CD4-positive, alpha-beta T cell treated with Interleukin-12 subunit alpha and Interleukin-12 subunit beta, for 1 hour (primary cell): ENCODE results near the gene KIF16B.
A peak's percentile ranks its signal among the peaks of the same experiment; 100 is the strongest.
"Not testable (repeated sequence)": the region's sequence is repeated elsewhere in the genome, so short reads cannot be mapped to it uniquely, and the experiment has no call there.

Experiments
- DNase-seq: peaks from one replicate; pipeline ENCODE4 v3.0.0-alpha.2; 2020

KIF16B gene

DNA sequence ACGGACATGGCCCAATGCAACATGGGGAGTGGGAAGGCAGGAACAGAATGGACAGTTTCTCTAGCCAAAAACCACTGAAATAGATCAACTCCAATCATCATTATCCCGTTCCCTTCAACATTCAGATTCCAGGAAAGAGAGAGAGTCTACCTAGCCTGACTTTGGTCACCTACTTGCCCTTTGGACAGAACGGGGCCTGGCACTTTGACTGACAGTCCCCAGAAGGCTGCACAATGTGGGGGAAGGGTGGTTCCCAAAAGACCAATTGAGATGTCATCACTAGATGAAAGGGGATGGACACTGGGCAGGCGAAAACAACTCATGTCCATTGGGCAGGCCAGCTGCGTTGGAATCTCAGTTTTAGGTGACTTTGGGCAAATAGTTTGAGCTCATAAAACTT, 15.0 kb upstream of the KIF16B start:
- DNase-seq: no peak

DNA sequence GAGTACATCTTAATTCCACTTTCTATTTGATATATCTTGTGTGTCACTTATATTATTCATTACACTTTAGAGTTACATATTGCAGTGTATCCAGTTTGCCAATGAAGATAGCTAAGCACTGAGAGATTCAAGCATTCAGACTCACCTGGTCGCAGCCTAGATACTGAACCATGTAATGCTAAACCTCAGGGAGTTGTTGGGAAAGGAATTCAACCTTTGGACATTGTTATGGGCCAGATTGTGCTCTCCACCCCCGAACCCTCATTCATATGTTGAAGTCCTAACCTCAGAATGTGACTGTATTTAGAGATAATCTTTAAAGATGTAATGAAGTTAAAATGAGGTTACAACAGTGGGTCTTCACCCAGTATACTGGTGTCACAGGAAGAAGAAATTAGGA, 13.8 kb upstream of the KIF16B start:
- DNase-seq: no peak

DNA sequence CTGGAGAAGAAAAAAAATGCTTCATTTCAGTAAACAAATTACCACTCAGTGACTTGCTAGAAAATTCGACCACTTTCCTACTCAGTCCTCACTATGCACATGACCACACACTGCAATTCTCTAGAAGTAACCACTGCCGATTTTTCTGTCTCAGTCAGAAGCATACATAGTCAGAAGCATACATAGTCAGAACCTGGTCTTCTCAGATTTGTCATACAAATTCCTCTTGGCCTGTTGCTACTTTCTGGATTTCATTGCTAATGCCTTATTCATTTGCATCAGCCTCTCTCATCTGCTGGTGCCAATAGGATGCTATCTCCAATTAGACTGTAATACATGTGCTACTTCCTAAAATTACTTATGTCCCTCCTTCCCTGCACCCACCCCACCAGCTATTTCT, 10.2 kb upstream of the KIF16B start:
- no peak for DNase-seq

DNA sequence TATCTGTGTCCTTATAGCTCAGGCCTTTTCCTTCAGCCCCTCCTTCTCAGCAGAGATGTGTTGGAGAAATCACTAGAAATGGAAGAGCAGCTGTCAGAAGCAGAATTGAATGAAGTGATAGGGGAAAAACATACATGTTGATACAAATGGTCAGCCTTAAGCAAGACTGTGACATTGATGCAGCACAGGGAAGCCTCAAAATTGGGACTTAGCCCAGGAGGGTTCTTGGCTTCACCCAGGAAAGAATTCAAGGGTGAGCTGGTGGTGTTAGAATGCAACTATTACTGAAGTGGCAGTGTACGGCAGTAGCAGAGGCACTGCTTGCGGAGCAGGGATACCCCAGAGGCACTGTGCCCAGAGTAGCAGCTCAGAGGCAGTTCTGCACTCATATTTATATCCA, 8.0 kb upstream of the KIF16B start:
- no peak for DNase-seq

DNA sequence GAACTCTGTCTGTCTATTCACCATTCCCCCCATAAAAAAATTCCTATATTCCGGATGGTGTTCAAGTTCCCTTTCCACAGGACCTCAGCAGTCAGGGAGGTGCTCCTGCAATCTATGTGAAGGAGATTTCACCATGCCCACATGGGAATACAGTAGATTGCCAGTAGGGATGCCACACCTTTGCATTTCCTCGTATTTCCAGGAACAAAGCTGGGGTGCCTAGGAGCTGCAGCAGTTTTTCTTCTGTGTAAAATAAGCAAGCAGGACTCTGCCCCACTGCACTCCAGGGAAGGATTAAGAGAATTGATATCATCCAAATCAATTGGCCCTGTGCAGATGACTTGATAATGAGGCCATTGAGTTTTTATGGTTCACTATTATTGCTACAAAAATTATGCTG, 7.4 kb upstream of the KIF16B start:
- no peak for DNase-seq

DNA sequence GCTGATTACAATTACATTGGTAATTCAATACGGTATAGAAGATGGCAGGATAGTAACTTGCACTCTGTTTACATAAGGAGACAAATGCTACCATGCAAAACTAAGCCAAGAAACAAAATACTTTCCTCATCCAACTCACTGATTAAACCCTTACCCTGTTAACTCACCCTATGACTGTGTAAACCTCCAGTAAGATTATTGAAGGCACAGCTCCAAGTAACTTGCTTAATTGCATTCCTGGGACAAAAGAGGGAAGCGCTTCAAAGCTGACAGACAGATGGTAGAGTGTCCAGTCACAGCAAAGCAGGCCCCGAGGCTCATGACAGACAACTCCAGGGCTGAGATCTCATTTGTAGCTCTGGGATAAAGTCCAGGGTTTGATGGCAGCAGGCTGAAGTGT, 6.9 kb upstream of the KIF16B start:
- DNase-seq: no peak

DNA sequence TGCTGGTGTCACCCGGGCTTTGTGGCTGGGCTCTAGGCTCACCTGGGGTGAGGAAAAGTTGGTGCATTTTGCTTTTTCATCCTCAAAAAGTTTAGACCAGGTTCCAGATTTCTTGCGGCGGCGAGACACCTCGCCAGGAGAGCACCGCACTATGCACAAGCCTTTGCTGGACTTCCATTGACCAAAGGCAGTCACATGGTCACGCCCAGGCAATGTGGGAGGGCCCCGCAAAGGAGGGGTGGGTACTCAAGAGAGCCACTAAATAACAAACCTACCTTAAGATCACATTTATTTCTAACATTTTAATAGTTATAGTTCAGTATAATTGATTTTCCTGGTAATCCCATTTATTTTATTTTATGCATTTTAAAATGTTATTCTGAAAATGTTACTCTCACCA, 3.0 kb upstream of the KIF16B start:
- DNase-seq: no peak

DNA sequence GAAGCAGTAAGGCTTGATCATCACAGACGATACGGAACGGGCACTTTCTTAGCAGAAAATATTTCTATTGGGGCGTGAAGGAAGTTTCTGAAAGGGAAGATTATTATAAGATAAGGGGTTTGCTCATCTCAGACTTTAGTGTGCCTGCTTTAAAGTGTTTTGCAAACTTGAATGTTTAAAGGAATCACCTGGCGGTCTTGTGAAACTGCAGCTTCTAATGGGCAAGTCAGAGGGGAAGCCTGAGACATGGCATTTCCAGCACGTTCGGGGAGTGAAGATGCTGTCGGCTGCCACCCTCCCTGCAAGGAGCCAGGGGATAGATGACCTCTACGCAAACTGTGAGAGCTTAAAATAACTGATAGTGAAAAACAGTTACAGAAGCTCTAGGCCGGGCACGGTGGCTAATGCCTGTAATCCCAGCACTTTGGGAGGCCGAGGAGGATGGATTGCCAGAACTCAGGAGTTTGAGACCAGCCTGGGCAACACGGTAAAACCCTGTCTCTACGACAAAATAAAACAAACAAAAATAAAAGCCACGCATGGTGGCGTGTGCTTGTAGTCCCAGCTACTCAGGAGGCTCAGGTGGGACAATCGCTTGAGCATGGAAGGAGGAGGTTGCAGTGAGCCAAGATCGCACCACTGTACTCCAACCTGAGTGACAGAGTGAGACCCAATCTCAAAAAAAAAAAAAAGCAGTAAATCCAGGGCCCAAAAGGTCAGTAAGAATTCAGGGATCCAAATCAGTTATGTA, 2.3 kb upstream of the KIF16B start:
- DNase-seq: no peak

DNA sequence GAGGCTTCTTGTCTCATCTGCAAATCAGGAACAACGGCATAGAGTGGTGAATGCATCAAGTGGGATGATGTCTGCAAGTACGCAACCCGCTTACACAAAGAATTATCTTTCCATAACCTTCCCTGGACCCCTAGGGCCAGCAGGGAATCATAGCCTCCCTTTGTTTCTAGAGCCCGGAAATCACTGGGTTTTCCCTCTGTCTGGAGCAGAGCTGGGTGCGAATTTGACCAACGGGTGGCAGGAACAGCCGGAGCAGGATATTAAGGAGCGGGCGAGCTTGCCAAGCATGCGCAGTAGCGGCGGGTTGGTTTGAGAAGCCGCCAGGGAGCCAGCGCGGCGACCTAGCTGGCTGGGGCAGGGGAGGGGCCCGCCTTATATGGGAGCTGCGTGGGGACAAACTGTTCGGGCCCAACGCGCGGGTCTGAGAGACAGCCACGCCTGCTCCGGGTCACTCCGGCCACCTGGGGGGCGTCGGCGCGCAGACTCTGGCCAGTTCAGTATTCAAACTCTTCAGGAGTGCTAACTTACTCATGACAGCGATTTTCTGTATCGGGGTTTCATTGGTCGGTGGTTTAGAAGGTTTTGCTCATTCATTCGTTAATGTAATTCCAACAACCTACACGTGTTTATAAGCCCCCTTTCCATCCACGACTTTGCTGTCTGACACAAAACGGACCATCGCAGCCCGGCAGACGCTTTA, 1.6 kb upstream of the KIF16B start:
- peak; percentile 86 for DNase-seq

DNA sequence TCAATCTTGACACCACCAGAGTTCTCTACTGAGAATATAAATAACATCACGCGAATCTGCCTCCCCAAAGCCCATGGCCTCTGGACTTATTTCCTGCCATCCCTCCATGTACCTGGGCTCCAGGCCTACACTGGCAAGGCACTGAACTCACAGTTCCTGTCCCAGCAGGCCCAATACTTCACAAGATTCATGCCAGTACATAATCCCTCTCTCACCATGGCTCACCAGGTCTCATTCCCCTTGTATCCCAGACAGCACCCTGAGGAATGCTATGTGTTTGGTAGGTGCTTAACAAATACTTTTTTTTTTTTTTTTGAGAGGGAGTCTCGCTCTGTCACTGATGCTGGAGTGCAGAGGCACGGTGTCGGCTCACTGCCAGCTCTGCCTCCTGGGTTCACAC, 1.9 kb downstream of the KIF16B start:
- no peak for DNase-seq

DNA sequence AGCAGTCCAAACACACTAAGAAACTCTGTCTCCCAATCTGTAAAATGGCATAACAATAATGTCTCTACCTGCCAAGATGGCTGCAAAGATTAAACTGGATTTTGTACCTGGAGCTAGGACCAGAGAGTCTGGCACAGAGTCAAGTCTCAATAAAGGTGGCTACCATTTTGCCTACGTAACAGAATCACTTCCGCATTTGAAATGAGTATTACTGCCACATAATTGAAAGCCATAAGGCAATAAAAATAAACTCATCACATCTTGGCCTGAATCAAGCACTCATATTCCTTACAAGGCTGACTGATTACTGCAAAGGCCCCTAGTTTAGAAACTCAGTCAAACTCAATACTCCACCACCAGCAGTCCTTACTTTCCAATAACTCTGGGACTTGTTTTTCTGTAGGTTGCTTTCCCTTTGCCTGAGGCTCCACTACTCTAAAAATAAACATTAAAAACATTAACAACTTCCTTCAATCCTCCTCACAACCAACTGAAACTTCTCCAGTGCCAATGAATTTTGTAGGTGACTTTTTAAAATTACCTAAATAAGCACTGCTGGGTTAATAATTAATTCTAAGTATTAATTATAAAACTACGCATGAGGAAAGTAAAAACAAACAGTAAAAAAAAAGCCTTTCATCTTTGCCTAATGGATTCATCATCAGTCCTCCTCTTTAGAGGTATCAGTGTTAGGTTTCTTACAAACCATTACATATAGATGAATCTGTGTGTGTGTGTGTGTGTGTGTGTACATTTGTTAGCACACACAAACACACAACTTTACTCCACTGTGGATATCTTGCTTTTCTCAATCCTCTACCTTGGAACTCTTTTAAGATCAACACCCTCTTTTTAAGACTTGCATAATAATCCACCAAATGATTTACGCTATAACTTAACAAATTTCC, 3.7 kb downstream of the KIF16B start:
- DNase-seq: no peak

DNA sequence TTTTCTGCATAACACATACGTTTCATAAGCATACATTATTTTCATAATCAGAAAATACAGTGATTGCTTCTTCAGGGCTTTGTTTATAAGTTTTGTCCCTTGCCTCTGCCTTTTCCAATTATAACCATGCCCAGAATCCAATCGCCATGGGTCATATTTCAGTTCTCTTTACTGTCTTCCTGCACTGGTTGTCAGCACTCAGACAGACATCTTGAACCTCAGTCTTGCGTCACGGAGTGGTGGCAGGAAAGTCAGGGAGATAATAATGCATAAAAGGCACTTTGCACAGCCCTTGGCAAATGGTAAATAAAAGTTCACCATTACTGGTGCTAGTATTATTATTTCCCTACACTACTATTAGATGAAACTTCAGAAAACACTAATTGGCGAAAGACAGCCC, 7.2 kb downstream of the KIF16B start:
- no peak for DNase-seq

DNA sequence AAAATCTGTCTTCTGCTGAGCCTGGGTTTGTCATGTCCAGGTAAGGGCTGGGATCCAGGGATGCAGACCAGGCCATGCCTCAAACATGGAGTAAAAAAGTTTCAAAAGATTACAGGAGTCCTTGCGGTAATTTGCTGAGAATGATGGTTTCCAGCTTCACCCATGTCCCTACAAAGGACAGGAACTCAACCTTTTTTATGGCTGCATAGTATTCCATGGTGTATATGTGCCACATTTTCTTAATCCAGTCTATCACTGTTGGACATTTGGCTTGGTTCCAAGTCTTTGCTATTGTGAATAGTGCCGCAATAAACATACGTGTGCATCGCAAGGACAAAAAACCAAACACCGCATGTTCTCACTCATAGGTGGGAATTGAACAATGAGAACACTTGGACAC, 9.2 kb downstream of the KIF16B start:
- DNase-seq: not testable (repeated sequence)

DNA sequence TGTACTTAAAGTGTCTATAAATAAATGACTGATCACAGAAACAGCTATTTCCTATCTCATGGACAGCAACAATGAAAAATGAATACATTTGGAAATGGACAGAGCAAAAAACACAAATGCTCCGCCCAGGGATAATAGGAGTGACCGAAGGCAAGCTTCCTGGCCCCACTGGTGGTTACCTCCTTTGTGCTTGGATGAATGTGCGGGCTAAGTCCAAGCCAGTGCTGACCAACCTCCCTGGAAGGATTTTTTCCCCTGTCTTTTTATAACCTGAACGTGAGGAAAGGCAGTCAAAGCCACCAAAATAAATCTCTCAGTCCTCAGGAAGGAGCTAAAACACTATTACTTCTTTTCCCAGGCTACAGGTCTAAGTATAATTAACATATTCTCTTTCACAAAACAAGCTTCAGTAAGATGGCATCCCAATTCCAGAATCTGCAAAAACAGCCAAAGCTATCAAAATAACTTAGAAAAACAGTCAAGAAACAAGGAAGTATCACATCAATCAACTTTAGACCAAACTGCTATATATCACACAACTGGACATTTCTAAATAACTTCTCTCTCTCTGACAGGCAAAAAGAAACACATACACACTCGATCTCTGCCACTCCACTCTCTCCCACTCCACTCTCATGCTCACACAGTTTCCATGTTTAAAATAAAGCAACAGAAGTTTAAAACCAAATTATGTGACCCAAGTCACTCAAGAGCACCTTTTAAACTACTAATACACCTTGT, 10.0 kb downstream of the KIF16B start:
- DNase-seq: no peak

DNA sequence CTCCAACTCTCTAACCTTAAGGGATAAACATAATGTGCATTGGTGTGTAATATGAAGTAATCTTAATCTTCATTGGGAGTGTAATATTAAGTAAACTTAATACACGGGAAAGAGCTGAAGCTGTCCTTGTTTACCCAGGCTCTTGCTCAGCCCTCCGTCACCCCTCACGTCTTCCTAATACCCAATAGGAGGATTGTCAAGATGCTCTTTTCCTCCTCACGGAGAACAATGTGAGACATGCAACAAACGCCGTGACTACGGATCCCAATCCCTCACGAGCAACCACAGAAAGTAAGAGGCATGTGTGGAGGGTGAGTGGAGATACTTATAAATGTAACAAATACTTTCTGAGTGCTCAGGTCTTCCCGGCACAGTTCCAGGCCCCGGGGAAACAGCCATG, 11.0 kb downstream of the KIF16B start:
- no peak for DNase-seq

DNA sequence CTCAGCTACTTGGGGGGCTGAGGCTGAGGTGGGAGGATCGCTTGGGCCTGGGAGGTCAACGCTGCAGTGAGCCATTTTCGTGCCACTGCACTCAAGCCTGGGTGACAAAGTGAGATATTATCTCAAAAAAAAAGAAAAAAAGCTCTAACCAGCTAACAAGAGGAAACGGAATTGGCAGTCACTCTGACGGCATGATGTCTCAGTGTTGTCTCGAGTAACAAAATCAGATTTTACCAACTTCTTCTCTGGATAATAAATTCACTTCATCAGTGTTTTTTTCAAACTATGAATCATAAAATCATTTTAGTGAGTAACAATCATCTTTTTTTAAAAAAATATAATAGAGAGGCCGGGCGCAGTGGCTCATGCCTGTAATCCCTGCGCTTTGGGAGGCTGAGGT, 12.6 kb downstream of the KIF16B start:
- DNase-seq: no peak

DNA sequence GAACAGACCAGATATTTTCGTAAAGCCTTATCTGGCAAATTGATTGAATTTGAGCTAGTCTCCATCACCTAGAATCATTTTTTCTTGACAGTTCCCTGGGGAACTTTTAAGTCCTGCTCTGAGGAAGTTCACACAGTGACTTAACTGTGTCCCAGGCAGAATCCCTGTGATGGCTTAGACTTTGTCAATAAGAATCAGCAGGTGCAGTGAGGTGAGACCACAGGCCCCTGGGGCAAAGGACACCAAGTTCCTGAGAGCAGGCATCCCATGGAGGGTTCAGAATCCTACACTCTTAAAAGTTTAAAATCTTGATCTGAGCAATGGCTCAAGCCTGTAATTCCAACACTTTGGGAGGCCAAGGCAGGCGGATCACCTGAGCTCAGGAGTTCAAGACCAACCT, 13.0 kb downstream of the KIF16B start:
- no peak for DNase-seq

DNA sequence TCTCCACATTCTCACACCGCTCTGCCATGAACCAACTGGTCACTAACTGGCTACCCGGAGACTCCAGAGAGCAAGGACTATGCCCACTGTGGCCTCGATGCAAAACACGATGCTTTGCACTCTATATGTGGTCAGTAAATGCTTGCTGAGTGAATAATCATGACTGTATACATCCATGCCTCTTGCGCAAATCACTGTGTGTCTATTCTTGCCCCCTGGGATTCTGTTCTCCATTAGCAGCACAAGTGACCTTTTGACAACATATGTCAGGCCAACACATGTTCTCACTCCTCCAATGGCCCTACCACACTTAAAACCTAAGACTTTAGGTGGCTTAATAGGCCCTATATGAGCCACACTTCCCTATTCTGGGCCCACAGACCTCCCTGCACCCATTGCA, 16.9 kb downstream of the KIF16B start:
- no peak for DNase-seq

DNA sequence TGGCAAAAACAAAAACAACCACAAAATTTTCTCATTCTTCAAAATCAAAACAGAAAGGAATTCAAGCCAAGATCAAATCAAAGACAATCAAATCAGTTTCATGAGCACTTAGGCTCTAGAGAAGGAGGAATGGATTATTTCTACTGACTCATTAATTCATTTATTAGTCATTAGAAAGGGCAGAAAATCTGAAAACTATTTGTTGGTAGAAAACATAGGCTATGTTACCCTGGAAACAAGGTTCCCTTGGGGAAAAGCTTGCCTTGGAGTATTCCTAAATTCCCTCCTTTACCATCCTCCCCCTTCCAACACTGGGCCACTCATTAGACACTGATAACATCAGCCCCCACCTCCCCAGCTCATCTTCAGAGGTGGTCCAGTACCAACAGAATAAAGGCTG, 17.5 kb downstream of the KIF16B start:
- DNase-seq: no peak

DNA sequence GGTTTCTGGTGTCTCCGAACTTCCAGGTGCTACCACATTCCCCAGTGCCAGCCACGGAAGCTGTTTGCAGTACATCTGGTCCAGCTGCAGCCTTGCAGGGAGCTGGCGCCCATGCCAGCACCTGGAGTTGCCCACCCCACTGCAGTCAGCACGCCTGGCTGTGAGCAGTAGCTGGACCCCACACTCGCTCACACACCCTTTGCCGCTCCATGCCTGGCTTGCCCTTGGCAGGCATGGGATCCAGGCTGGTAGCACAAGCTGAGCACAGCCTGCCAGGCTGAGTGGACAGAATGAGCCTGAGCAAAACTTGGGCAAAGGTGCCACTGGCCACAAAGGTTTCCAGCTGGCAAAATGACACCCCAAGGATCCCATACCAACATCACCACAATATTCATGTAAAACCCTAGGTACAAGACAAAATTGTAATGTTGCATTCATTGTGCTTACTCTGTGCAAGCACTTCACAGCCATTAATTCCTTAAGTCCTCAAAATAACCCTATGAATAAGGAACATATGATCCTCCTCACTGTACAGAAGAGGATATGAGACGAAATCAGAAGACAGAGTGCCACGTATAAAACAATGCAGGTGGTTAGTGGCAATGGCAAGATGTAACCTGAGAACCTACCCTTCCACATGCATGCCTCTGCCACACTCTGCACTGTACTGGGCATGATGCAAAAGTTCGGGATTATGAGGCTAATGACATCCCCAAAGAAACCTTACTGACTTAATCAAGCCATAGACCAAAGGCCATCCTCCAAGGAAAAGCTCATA, 18.3 kb downstream of the KIF16B start:
- no peak for DNase-seq

DNA sequence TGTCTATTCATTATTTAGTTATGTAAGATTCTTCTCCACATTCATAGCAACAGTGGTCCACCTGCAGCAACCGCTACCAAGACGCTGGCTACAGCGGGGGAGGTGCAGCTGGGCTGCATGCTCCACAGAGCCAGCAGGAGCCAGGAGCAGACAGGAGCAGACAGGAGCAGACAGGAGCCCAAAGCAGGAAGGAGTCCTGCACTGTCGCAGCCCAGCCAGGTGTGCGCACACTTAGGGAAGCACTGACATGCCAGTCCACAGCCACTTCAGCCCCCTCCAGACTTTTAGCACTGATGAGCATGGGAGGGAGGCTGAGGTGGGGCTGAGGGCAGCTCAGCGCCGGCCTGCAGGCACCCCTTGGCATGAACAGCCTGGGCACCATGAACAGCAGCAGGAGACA, 19.6 kb downstream of the KIF16B start:
- DNase-seq: no peak

DNA sequence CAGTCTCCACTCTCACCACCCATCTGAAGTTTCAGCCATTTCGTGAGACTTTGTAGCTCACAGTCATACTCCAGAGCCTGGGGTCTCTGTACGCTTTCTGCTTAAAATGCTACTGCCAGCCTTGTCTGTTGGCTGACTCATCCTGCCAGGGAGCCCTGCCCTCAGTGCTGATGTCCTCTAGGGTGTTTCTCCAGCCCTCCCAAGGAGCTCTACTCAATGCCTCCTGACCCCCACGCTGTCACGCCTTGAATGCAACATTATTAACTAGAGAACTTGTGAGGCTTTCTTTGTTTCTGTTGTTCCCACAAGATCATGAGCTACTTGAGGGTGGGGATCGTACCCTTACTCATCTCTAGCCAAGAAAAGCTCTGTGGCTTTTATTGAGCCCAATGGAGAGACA, 20.1 kb downstream of the KIF16B start:
- no peak for DNase-seq
